GM08714 (cell line): ENCODE data around the gene OAS3.

Experiments
- H3K4me3 ChIP-seq: fragments of 200-500 bp; sonication (Bioruptor generic); 2 replicates; pipeline ENCODE4 v1.5.1; 2014; ENCODE audit warnings: mild to moderate bottlenecking, low read length, inconsistent platforms
- ZNF274 ChIP-seq: IDR thresholded peaks from 2 replicates; pipeline ENCODE4 v1.6.1; 2012; ENCODE audit warnings: mild to moderate bottlenecking, low read depth, low read length

OAS3 gene

DNA sequence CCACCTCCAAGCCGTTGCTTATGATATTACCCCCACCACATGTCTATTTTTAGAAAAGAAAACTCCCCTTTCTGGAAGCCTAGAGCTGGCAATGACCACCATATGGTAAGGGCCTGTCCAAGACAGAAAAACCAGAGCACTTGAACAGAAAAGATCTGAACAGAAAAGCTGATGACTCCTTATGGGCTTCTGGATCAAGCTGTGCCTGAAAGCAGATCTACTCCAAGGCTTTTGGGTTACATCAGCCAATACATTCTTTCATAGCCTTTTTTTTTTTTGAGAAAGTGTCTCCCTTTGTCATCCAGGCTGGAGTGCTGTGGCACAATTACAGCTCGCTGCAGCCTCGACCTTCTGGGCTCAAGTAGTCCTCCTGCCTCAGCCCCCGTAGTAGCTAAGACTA, 23.3 kb downstream of the OAS3 start:
- no peak for TF ChIP-seq ZNF274
- no peak overlapping the region for H3K4me3 ChIP-seq

DNA sequence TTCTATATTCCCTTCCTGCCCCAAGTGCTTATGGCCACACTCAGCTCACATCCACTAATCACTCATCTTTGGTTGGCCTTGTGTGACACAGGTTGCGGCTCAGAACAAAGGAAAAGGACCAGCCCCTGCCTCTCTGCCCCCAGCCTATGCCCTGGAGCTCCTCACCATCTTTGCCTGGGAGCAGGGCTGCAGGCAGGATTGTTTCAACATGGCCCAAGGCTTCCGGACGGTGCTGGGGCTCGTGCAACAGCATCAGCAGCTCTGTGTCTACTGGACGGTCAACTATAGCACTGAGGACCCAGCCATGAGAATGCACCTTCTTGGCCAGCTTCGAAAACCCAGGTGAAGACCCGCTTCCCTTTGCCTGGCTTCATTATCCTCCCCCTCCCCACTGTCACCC, 24.3 kb downstream of the OAS3 start:
- TF ChIP-seq ZNF274, result no peak
- no peak overlapping the region for H3K4me3 ChIP-seq

DNA sequence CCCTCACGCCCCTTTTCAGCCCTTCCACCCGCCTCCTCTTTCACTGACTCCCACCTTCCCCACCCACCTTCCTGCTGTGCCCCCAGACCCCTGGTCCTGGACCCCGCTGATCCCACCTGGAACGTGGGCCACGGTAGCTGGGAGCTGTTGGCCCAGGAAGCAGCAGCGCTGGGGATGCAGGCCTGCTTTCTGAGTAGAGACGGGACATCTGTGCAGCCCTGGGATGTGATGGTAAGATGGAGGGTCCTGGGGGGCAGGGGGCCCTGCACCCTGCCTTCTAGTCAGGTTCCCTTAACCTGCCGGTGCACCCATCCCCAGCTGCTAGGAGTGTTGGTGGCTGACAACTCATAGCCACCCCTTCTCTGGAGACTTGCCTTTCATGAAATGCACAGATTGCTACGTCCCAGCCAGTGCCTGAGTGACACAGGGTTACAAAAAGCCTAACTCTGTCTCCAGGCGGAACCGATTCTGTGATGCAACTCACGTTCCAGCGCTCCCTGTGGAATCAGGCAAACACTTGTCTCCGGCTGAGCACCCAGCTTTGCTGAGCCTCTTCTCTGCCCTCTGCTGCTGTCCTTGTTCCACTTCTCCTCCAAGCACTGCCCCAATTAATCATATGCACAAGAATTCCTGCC, 25.1 kb downstream of the OAS3 start:
- TF ChIP-seq ZNF274, result no peak
- no peak overlapping the region for H3K4me3 ChIP-seq

DNA sequence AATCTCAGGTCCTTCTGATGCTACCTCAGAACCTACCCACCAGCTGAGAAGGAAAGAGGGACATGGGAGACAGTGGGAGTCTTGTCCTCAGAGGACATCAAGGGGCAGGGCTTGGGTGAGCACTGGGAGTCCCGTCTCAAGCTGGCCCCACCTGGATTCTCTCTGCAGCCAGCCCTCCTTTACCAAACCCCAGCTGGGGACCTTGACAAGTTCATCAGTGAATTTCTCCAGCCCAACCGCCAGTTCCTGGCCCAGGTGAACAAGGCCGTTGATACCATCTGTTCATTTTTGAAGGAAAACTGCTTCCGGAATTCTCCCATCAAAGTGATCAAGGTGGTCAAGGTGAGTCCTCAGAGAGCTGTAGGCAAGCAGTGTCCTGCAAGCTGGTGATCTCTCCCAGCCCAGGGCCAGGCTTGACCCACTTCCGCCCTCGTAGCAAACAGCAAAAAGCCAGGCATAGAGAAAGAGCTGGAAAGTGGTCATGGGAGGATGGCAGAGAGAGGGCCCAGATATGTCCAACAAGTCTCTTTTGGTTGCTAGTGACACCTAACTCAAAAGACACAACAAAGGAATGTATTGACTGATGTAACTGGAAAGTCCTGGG, 25.9 kb downstream of the OAS3 start:
- TF ChIP-seq ZNF274, result no peak
- no peak overlapping the region for H3K4me3 ChIP-seq

DNA sequence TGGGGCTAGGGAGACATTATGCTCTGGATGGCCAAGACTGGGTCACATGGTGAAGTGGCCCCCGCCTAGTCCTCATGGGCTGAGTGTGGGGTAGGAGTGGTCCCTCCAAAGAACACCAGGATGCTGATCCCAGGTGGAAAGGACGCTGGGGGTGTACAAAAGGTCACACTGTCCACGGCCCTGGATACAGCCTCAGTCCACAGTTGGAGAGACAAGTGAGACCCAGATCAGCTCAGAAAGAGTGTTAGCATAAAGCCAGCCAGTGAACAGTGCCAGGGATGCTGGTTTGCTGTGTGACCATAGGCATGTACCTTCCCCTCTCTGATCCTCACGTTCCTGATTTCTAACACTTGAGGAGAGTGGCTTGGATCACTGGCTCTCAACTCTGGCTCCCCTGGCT, 26.6 kb downstream of the OAS3 start:
- H3K4me3 ChIP-seq, result no peak overlapping the region
- TF ChIP-seq ZNF274, result no peak

DNA sequence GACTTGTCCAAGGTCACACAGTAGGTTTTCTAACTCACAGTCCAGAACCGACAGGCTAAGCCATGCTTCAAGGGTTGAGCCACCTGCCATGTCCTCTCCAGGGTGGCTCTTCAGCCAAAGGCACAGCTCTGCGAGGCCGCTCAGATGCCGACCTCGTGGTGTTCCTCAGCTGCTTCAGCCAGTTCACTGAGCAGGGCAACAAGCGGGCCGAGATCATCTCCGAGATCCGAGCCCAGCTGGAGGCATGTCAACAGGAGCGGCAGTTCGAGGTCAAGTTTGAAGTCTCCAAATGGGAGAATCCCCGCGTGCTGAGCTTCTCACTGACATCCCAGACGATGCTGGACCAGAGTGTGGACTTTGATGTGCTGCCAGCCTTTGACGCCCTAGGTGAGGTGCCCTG, 27.4 kb downstream of the OAS3 start:
- TF ChIP-seq ZNF274, result no peak

DNA sequence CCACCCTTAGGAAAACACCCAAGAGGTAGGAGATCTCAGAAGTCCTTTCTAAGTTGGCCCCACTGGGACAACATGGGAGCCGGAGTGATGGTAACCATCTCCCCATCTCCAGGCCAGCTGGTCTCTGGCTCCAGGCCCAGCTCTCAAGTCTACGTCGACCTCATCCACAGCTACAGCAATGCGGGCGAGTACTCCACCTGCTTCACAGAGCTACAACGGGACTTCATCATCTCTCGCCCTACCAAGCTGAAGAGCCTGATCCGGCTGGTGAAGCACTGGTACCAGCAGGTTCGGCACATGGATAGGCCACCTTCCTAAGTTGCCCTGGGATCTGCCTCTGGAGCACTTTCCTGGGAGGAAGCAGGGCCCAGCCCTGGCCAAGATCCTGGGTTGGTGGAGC, 29.0 kb downstream of the OAS3 start:
- no peak for TF ChIP-seq ZNF274
- no peak overlapping the region for H3K4me3 ChIP-seq

More for the DNA sequence above, 27.4 kb downstream of the OAS3 start:
- no peak overlapping the region for H3K4me3 ChIP-seq

DNA sequence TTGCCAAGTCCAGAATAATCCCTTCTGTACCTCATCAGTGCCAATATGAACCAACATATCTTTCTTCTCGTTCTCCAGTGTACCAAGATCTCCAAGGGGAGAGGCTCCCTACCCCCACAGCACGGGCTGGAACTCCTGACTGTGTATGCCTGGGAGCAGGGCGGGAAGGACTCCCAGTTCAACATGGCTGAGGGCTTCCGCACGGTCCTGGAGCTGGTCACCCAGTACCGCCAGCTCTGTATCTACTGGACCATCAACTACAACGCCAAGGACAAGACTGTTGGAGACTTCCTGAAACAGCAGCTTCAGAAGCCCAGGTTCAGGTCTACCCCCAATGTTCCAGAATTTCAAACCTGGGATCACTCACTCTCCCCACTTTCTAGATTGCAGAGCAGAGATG, 29.6 kb downstream of the OAS3 start:
- H3K4me3 ChIP-seq, result no peak overlapping the region

DNA sequence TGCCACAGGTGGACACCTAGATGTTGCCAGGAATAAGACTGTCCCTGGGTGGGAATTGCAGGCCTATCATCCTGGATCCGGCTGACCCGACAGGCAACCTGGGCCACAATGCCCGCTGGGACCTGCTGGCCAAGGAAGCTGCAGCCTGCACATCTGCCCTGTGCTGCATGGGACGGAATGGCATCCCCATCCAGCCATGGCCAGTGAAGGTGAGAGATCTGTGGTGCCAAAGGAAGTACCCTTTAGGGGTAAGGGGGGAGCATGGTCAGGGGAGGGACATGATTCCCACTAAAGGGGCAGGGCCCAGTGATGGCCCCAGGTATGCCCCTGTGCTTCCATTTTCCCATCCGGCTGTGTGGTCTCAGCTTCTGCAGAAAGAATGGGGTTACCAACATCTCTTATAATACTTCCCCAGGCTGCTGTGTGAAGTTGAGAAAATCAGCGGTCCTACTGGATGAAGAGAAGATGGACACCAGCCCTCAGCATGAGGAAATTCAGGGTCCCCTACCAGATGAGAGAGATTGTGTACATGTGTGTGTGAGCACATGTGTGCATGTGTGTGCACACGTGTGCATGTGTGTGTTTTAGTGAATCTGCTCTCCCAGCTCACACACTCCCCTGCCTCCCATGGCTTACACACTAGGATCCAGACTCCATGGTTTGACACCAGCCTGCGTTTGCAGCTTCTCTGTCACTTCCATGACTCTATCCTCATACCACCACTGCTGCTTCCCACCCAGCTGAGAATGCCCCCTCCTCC, 31.5 kb downstream of the OAS3 start:
- H3K4me3 ChIP-seq, result no peak overlapping the region
- no peak for TF ChIP-seq ZNF274

More for the DNA sequence above, 29.6 kb downstream of the OAS3 start:
- TF ChIP-seq ZNF274, result no peak

DNA sequence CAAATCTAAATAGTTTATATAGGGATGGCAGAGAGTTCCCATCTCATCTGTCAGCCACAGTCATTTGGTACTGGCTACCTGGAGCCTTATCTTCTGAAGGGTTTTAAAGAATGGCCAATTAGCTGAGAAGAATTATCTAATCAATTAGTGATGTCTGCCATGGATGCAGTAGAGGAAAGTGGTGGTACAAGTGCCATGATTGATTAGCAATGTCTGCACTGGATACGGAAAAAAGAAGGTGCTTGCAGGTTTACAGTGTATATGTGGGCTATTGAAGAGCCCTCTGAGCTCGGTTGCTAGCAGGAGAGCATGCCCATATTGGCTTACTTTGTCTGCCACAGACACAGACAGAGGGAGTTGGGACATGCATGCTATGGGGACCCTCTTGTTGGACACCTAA, 32.1 kb downstream of the OAS3 start:
- no peak overlapping the region for H3K4me3 ChIP-seq
- no peak for TF ChIP-seq ZNF274

DNA sequence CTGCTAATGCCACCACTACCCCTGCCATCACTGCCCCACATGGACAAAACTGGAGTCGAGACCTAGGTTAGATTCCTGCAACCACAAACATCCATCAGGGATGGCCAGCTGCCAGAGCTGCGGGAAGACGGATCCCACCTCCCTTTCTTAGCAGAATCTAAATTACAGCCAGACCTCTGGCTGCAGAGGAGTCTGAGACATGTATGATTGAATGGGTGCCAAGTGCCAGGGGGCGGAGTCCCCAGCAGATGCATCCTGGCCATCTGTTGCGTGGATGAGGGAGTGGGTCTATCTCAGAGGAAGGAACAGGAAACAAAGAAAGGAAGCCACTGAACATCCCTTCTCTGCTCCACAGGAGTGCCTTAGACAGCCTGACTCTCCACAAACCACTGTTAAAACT, 33.0 kb downstream of the OAS3 start:
- H3K4me3 ChIP-seq, result no peak overlapping the region
- TF ChIP-seq ZNF274, result no peak

DNA sequence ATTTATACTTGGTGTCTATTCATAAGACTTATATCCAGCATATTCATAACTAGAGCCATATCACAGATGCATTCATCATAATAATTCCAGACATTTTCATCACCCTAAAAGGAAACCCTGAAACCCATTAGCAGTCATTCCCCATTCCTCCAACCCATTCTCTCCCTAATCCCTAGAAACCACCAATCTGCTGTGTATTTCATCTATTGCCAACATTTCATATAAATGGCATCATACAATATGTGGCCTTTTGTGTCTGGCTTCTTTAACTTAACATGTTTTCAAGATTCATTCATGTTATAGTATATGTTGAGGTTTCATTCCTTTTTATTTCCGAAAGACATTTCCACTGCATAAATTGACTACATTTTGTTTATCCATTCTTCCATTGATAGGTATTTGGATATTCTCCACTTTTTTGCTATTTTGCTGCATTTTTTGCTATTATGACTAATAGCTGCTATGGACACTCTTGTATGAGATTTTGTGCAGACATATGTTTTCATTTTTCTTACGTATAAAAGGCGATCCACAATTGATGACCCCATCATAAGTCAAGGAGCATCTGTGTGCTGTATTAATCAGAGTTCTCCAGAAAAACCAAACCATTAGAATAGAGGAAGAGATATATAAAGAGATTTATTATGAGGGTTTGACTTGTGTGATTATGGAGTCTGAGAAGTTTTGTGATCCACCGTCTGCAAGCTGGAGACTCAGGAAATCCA, 34.9 kb downstream of the OAS3 start:
- no peak overlapping the region for H3K4me3 ChIP-seq
- no peak for TF ChIP-seq ZNF274

DNA sequence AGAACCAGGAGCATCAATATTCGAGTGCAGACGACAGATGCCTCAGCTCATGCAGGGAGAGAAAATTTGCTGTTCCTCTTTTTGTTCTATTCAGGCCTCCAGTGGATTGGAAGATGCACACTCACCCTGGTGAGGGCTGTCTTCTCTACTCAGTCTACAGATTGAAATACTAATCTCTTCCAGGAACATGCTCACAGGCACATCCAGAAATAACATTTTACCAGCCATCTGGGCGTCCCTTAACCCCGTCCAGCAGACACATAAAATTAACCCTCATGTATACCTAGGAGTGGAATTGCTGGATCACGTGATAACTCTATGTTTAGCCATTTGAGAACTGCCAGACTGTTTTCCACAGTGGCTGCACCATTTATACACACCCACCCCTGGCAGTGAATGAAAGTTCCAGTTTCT, 35.6 kb downstream of the OAS3 start:
- no peak overlapping the region for H3K4me3 ChIP-seq
- TF ChIP-seq ZNF274, result no peak

DNA sequence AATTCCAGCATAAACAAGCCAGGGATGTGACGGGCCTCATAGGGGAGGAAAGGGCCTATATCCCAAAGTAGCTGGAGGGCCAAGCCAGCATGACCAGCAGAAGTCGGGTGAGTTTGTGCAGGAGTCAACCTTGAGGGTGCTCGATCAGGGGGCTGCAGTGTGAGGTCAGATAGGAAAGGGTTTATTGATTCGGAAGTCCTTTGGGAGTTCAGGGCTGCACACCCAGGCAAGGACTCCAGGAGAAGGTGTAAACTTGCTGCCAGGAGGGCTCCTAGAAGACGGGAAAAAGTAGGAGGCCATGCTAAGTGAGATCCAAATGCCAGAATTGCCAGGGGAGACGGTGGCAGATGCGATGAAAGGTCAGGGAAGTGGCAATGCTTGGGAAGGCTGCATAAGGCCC, 36.6 kb downstream of the OAS3 start:
- TF ChIP-seq ZNF274, result no peak
- H3K4me3 ChIP-seq, result no peak overlapping the region
